Cardiac muscle cell (in vitro differentiated cells and primary cell): ENCODE data around the gene FMN2. TPM values are rescaled to one million over a fixed set of nuclear protein-coding genes. Genes with fewer than 3 reads are reported as not detected.
A peak's percentile ranks its signal among the peaks of the same experiment; 100 is the strongest.
"Not testable (repeated sequence)": the region's sequence is repeated elsewhere in the genome, so short reads cannot be mapped to it uniquely, and the experiment has no call there.

ENCODE experiments used
- DNase-seq, 2 donors: peaks; one replicate each; pipeline versions ENCODE4 v3.0.0 to v3.0.0-alpha.2; 2010 to 2017; ENCODE audit warnings: low read depth in 1 of 2, low spot score in 1 of 2
- H3K27ac ChIP-seq: fragments of 200-600 bp; sonication (generic); 2 replicates; pipeline ENCODE4 v1.5.1; 2016
- H3K27me3 ChIP-seq: fragments of 200-600 bp; sonication (generic); 2 replicates; pipeline ENCODE4 v1.6.0; 2016; ENCODE audit warnings: control low read depth
- H3K36me3 ChIP-seq: fragments of 200-600 bp; sonication (generic); 2 replicates; pipeline ENCODE4 v1.5.1; 2016; ENCODE audit warnings: control low read depth
- H3K4me1 ChIP-seq: fragments of 200-600 bp; sonication (generic); 2 replicates; pipeline ENCODE4 v1.8.1; 2017; ENCODE audit warnings: low read depth, mild to moderate bottlenecking, mixed run types
- H3K4me3 ChIP-seq: fragments of 200-600 bp; sonication (generic); 2 replicates; pipeline ENCODE4 v1.5.1; 2016; ENCODE audit warnings: mild to moderate bottlenecking
- H3K9me3 ChIP-seq: fragments of 200-600 bp; sonication (generic); 2 replicates; pipeline ENCODE4 v1.5.1; 2017; ENCODE audit warnings: low read depth, mild to moderate bottlenecking, control low read depth
- polyA plus RNA-seq: library from polyadenylated mRNA; unstranded; fragments of >200 nt; fragmentation: Nextera tagmentation; extraction: Ambion mirVana; gene quantifications from 2 replicates; pipeline ENCODE4 v1.2.1, GENCODE V29; 2016
- total RNA-seq: library from RNA; depleted of rRNA; stranded (reverse); fragments of >200 nt; gene quantifications from 2 replicates; pipeline ENCODE4 v1.2.3, GENCODE V29; 2016
- TF ChIP-seq, protein P1 (sequence below): IDR thresholded peaks from 2 replicates; pipeline ENCODE4 v1.5.1; 2012; ENCODE audit warnings: low read depth, mild to moderate bottlenecking, low read length

The FMN2 gene
- total and polyA plus RNA-seq, 2 experiments from 2014 or later: 0.42 to 2.7 TPM

DNA sequence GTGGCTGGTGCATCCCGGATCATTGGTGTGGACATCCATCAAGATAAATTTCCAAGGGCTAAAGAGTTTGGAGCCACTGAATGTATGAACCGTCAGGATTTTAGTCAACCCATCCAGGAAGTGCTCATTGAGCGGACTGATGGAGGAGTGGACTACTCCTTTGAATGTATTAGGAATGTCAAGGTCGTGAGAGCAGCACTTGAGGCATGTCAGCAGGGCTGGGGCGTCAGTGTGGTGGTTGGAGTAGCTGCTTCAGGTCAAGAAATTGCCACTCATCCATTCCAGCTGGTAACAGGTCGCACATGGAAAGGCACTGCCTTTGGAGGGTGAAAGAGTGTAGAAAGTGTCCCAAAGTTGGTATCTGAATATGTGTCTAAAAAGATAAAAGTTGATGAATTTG is 79.1 kb downstream of the FMN2 start:
- TF ChIP-seq, protein P1, sequence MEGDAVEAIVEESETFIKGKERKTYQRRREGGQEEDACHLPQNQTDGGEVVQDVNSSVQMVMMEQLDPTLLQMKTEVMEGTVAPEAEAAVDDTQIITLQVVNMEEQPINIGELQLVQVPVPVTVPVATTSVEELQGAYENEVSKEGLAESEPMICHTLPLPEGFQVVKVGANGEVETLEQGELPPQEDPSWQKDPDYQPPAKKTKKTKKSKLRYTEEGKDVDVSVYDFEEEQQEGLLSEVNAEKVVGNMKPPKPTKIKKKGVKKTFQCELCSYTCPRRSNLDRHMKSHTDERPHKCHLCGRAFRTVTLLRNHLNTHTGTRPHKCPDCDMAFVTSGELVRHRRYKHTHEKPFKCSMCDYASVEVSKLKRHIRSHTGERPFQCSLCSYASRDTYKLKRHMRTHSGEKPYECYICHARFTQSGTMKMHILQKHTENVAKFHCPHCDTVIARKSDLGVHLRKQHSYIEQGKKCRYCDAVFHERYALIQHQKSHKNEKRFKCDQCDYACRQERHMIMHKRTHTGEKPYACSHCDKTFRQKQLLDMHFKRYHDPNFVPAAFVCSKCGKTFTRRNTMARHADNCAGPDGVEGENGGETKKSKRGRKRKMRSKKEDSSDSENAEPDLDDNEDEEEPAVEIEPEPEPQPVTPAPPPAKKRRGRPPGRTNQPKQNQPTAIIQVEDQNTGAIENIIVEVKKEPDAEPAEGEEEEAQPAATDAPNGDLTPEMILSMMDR: no peak
- H3K27ac ChIP-seq: no peak overlapping the region
- H3K4me1 ChIP-seq: peaks cover 14% of the 10 kb centered on the region
- DNase-seq: peak in 1 of 2 donors; percentile 93
- H3K9me3 ChIP-seq: no peaks in the 10 kb centered on the region
- peaks cover 43% of the 10 kb centered on the region for H3K27me3 ChIP-seq
- no peaks in the 10 kb centered on the region for H3K36me3 ChIP-seq
- no peak overlapping the region for H3K4me3 ChIP-seq

DNA sequence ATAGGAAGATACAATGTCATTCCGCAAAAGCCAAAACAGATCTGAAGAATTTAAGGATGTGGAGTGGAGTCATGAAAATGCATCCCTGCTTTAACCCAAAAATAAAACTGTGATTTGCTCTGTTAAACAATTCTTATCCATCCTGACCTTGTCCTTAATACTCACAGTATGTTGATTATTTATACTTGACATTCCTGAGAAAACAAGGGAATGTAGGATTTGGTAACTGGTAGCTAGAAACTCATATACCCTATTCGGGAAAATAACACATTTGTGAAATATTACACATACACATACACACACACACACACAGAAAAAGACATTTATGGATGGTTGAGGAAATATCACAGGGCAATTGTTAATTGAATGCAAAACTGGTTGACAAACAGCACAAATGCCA is 80.2 kb downstream of the FMN2 start:
- peaks cover 54% of the 10 kb centered on the region for H3K27me3 ChIP-seq
- TF ChIP-seq, protein P1: no peak
- no peaks in the 10 kb centered on the region for H3K9me3 ChIP-seq
- H3K36me3 ChIP-seq: no peaks in the 10 kb centered on the region
- H3K4me1 ChIP-seq: peaks cover 14% of the 10 kb centered on the region
- no peak overlapping the region for H3K4me3 ChIP-seq
- DNase-seq: no peak
- no peak overlapping the region for H3K27ac ChIP-seq

DNA sequence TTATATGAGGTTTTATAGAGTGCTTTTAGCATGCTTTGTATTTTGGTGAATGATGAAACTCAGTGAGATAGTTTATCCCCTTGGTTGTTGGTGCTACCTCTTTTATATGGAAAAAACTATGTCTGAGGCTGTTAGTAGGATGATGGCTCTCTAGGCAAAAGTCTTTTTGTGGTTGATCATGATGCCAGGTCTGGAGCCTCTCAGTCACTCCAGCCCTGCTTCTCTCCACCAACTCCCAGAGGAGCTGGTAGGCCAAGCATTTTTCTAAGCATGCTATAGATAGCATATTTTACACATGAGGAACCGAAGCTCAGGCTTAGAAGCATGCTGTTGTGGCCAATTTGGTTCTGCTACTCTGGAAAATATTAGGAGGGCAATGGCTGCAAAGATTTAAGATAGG is 82.2 kb downstream of the FMN2 start:
- no peak for DNase-seq
- Histone ChIP-seq H3K27ac (no peak overlapping the region), H3K9me3 (no peaks in the 10 kb centered on the region), H3K36me3 (no peaks in the 10 kb centered on the region), H3K4me1 (peaks cover 14% of the 10 kb centered on the region), H3K4me3 (no peak overlapping the region), H3K27me3 (peaks cover 71% of the 10 kb centered on the region)
- TF ChIP-seq, protein P1: no peak

DNA sequence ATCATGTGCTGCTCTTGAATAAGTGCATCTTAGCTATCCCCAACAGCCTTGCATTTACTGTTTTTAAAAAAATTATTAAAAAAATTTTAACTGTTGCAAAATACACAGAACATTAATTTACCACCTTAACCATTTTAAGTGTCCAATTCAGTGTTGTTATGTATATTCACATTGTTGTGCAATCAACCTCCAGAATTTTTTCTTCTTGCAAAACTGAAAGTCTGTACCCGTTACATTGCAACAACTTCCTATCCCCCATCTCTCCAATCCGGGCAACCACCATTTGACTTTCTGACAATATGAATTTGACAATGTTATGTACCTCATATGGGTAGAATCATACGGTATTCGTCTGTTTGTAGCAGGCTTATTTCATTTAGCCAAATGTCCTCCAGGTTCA is 83.1 kb downstream of the FMN2 start:
- Histone ChIP-seq H3K36me3 (no peaks in the 10 kb centered on the region), H3K4me3 (no peak overlapping the region), H3K27me3 (peaks cover 67% of the 10 kb centered on the region), H3K9me3 (no peaks in the 10 kb centered on the region), H3K4me1 (peaks cover 14% of the 10 kb centered on the region), H3K27ac (no peak overlapping the region)
- no peak for DNase-seq
- TF ChIP-seq, protein P1: no peak

DNA sequence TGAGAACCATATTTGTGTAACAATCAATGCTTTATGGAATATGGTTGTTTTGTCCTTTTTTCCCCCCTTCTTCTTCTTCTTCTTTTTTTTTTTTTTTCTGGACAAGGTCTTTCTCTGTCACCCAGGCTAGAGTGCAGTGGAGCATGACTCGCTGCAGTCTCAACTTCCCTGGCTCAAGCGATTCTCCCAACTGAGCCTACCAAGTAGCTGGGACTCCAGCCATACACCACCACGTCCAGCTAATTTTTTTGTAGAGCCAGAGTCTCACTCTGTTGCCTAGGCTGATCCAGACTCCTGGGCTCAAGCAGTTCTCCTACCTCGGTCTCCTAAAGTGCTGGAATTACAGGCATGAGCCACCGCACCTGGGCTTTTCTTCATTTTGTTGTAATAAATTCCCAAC is 86.7 kb downstream of the FMN2 start:
- peaks cover 80% of the 10 kb centered on the region for H3K27me3 ChIP-seq
- no peaks in the 10 kb centered on the region for H3K36me3 ChIP-seq
- H3K27ac ChIP-seq: no peak overlapping the region
- no peaks in the 10 kb centered on the region for H3K9me3 ChIP-seq
- H3K4me3 ChIP-seq: no peak overlapping the region
- no peak for DNase-seq
- TF ChIP-seq, protein P1: no peak
- H3K4me1 ChIP-seq: no peaks in the 10 kb centered on the region

DNA sequence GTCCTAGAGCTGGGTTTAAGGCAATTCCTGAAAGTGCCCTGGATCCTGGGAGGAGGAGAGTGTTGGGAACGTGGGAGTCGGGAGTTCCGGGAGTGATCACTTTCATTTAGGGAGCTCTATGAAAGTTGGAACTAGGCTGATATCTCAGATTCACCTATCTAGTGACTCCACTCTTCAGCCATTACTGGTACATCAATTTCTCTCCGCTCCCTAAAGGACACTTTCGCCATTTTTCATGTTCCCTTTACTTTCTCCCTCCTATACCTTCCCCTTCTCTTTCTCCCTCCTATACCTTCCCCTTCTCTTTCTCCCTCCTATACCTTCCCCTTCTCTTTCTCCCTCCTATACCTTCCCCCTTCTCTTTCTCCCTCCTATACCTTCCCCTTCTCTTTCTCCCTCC is 93.0 kb downstream of the FMN2 start:
- H3K4me1 ChIP-seq, H3K4me3 ChIP-seq, DNase-seq, H3K27ac ChIP-seq, H3K36me3 ChIP-seq, H3K9me3 ChIP-seq: not testable (repeated sequence)
- H3K27me3 ChIP-seq: peaks cover 66% of the 10 kb centered on the region
